GM12892 (cell line): ENCODE results near the gene TSSC4.

Experiments used
- DNase-seq: peaks from one replicate; pipeline ENCODE4 v3.0.0; 2011; ENCODE audit not compliant: insufficient read length
- FAIRE-seq: peaks from 2 replicates; lab custom pipeline; 2011; peaks lifted over from hg19 to GRCh38; lab: Jason Lieb, UNC
- POLR2A ChIP-seq: IDR thresholded peaks from 2 replicates; pipeline ENCODE4 v1.6.1; 2011; ENCODE audit warnings: low read depth, low read length, control low read depth
- POLR2AphosphoS5 ChIP-seq: IDR thresholded peaks from 2 replicates; pipeline ENCODE4 v1.6.1; 2011; ENCODE audit warnings: low read depth, low read length, control low read depth
- TAF1 ChIP-seq: IDR thresholded peaks from 2 replicates; pipeline ENCODE4 v1.6.1; 2011; ENCODE audit warnings: low read depth, mild to moderate bottlenecking, control low read depth, low read length, borderline replicate concordance

The TSSC4 gene

GRCh38 chr11:2419638-2420501 lies 19.3 kb downstream of the TSSC4 start:
- TF ChIP-seq POLR2A (no peak), TAF1 (no peak), POLR2AphosphoS5 (no peak)
- FAIRE-seq = peak; percentile 74
- DNase-seq = peak; percentile 85

DNA sequence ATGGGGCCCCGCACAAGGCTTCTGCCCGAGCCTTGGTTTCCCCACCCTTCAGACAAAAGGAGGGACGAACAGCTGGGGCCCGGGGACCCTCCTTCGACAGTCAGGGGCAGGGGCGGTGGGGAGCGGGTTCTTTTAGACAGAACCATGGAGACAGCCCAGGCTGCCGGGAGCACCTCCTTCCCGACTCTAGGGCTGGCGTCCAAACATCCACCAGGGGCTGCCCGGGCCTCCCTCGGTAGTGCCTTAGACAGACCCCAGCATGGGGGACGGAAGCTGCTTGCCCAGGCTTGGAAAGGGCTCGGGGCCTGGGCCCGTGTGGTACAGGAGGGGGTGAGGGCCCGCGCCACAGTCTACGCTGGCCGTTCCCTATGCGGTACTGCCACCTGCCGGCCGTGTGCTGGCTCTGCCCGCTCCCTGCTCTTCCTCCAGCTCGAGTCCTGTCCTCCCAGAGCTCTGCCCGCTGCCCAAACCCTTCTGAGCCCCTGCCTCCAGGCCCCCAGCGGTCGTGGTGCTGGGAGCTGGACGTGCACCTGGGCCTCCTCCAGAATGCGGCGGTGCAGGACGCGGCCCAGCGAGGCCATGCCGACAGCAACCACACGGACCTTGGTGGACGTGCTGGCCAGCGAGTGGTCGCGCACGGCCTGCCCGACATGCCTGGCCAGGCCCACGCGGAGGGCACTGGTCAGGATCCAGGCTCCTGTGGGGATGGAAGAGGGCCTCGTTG lies 20.1 kb downstream of the TSSC4 start:
- FAIRE-seq (peak; percentile 95), DNase-seq (peak; percentile 99)
- TF ChIP-seq TAF1 (no peak), POLR2AphosphoS5 (no peak), POLR2A (no peak)

GRCh38 chr11:2421226-2421994 lies 20.9 kb downstream of the TSSC4 start:
- no peak for TF ChIP-seq POLR2A
- FAIRE-seq = no peak
- no peak for DNase-seq

DNA sequence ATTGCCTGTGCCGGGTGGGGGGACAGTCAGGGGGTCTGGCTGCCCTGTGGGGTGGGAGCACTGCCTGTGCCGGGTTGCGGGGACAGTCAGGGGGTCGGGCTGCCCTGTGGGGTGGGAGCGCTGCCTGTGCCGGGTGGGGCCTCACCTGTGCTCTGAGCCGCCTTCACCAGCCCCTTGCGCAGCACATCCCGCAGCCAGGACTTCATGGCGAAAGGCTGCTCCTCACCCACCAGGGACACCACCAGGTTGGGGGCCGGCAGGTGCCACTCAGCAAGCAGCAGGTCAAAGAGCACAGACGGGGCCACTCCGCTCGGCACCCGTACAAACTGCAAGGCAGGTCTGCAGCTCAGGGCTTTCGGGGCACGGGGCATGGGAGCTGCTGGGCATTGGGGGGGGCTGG lies 21.4 kb downstream of the TSSC4 start:
- TF ChIP-seq POLR2A (no peak), TAF1 (no peak), POLR2AphosphoS5 (no peak)
- no peak for FAIRE-seq
- DNase-seq = no peak

DNA sequence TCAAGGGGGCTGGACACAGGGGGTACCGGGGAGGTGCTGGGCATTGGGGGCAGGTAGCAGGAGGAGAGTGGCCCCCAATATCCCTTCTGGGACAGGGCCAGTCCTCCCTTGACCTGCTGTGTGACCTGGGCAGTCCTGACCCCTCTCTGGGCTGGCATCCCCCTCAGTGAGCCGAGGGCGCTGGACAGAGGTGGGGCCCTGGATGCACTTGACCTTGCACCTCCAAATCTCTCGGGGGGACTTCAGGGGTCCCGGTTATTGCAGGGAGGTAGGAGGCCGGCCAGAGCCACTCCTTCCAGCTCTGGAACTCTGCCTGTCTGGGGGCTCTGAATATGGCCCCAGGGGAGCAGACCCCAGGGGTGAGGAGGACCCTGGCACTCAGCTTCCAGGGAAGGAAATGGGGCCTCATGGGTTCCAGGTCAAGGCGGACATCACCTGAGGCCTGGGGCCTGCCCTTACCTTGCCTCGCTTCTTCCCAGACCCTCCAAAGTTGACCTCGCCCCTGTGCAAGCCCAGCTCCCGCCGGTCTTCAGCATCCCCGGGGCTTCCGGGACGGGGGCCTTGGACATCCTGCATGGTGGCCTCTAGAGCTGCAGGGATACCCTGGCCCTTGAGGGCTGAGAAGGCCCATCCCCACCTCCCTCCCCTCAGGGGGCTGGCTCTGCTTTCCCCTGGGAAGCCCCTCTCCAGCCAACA lies 22.1 kb downstream of the TSSC4 start:
- DNase-seq (no peak), FAIRE-seq (no peak)
- no peak for TF ChIP-seq POLR2A
- TF ChIP-seq TAF1 = no peak
- TF ChIP-seq POLR2AphosphoS5 = no peak

DNA sequence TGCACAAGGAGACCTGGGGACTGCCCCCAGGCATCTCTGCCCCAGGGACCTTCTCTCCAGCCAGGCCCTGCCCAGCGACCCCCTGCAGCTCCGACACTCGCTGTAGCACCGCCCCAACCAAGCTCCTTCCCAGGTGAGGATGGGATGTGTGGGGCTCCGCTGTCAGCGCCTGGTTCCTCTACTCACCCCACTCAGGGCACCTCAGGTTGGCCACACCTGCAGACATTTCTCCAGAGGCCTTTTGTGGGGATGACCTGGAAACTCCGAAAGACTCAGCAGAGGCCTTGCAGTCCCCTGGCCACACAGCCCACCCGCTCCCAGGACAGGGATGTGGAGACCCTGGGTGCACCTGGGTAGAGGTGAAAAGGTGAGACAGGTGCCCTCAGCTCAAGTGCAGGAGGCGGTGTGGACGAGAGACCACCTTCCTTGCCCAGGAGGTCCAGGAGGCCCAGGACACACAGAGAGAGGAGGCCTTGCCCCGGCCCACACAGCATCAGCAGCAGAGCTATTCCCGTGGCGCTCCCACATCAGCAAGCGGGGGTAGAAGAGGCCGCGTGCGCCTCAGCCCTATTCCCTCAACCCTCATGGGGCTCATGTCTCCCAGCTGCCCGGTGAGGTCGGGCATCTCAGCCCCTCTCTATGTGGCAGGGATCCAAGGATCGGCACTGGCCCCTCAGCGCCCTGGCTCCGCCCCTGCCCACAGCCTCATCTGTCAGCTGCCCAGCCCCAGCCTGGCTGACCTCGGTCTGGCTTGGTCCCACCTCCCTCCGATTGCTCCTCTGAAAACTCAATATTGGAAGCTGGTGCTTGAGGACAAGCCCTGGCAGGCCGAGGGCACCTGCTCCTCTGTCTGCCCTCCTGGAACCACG lies 22.8 kb downstream of the TSSC4 start:
- FAIRE-seq = no peak
- TF ChIP-seq POLR2AphosphoS5 (no peak), POLR2A (no peak), TAF1 (no peak)
- no peak for DNase-seq

GRCh38 chr11:2424811-2425495 lies 24.4 kb downstream of the TSSC4 start:
- TF ChIP-seq POLR2A (no peak), TAF1 (no peak), POLR2AphosphoS5 (no peak)
- FAIRE-seq (no peak), DNase-seq (no peak)

- TF ChIP-seq TAF1 = no peak
- TF ChIP-seq POLR2A = no peak
- TF ChIP-seq POLR2AphosphoS5 = no peak
- no peak for DNase-seq
- FAIRE-seq = no peak
Measured at GRCh38 chr11:2425506-2425905, 25.0 kb downstream of the TSSC4 start.

DNA sequence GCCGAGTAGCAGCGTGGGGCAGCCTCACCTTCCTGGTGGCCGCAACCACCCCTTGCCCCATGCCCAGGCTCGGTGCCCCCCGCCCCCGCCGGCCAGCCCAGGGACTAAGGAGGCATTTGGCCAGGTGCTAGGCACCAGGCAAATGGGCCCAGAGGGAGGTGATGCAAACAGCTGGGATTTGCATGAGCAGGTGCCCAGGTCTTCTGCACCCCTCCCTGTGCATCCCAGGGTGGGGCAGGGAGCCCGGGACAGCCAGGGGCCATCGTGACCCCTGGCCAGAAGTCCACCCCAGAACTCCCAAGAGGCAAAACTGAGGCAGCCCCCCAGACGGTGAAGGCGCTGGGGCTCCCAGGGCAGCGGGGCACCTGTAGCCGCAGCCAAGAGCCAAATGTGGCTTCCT lies 25.7 kb downstream of the TSSC4 start:
- no peak for TF ChIP-seq POLR2AphosphoS5
- TF ChIP-seq TAF1 = no peak
- TF ChIP-seq POLR2A = no peak
- FAIRE-seq (no peak), DNase-seq (no peak)

GRCh38 chr11:2426826-2427521 lies 26.4 kb downstream of the TSSC4 start:
- no peak for DNase-seq
- no peak for FAIRE-seq
- TF ChIP-seq POLR2AphosphoS5 (no peak), POLR2A (no peak), TAF1 (no peak)
